ENCODE measurements around the gene ZNF668. TPM values are rescaled to one million over a fixed set of nuclear protein-coding genes. Genes with fewer than 3 reads are reported as not detected.

The ZNF668 gene
- total and polyA plus RNA-seq, 2 of the 8 experiments (the other 6 are each of a cell fraction or from before 2014, with no cell fraction given), result 14.0 to 14.3 TPM

- ChIA-PET POLR2A (ENCODE audit: partially characterized antibody) (no interaction called here), CTCF (ENCODE audit: partially characterized antibody) (interaction anchor here (3.8 kb wide), 1 partner anchor 43 kb away, joined by 18 read pairs; the partner anchor contains the start of gene HSD3B7)
- H3K79me1 ChIP-seq (ENCODE audit: low read depth, low read length), result no peaks in the 10 kb centered on the region
- H2BK12ac ChIP-seq (ENCODE audit: low read depth, low read length), result no peak overlapping the region
- TF ChIP-seq EP300 (IDR thresholded peaks at IDR 0.05; ENCODE audit: borderline replicate concordance in 1 of 2, low read depth in 2 of 2, low read length in 2 of 2), result no peak
- no peaks in the 10 kb centered on the region for H3K27me3 ChIP-seq (replicated peaks in 1 of 4; ENCODE audit: control insufficient read depth in 3 of 4, extremely low read depth in 1 of 4, insufficient read depth in 3 of 4, low read length in 3 of 4)
- no peak overlapping the region for H3K27ac ChIP-seq (ENCODE audit: low read depth, low read length)
- no peaks in the 10 kb centered on the region for H3K36me3 ChIP-seq (ENCODE audit: control insufficient read depth in 2 of 4, insufficient read depth in 4 of 4, low read length in 3 of 4)
- no peak overlapping the region for H4K8ac ChIP-seq (ENCODE audit: extremely low read depth, insufficient read depth, low read length)
- peaks cover 0 to 4% (median 2%) of the 10 kb centered on the region in 4 experiments; a peak in 4 of 7 replicates for H3K4me1 ChIP-seq (replicated peaks in 1 of 4; ENCODE audit: control insufficient read depth in 3 of 4, insufficient read depth in 4 of 4, low read length in 3 of 4)
- no peaks in the 10 kb centered on the region for H3K9me3 ChIP-seq (ENCODE audit: insufficient read depth in 2 of 2, low read depth in 1 of 2, low read length in 1 of 2)
- no peak overlapping the region for H2BK5ac ChIP-seq (ENCODE audit: low read depth, low read length)
- H3K14ac ChIP-seq (ENCODE audit: insufficient read length), result no peak overlapping the region
- H4K5ac ChIP-seq (ENCODE audit: insufficient read length, low read depth, low read length), result no peak overlapping the region
- H3K56ac ChIP-seq (replicated peaks; ENCODE audit: insufficient read length, low read depth, low read length), result no peak overlapping the region
- H2AFZ ChIP-seq (ENCODE audit: low read length), result no peak overlapping the region
- H3K23me2 ChIP-seq (ENCODE audit: low read depth, low read length), result peaks cover 12% of the 10 kb centered on the region; the same call in 1 of the 2 replicates
- no peak overlapping the region for H2BK120ac ChIP-seq (replicated peaks; ENCODE audit: low read depth, low read length)
- H3K4ac ChIP-seq (replicated peaks; ENCODE audit: insufficient read length, low read depth, low read length), result no peak overlapping the region
- no peak overlapping the region for H3K9ac ChIP-seq (replicated peaks in 1 of 4; ENCODE audit: extremely low read depth in 1 of 4, low read depth in 3 of 4, low read length in 3 of 4)
- no peak overlapping the region for H3K4me2 ChIP-seq (ENCODE audit: insufficient read depth in 1 of 2, low read depth in 2 of 2, low read length in 2 of 2)
- no peak overlapping the region for H3K4me3 ChIP-seq (ENCODE audit: extremely low read depth in 1 of 4, insufficient read depth in 2 of 4, low read depth in 3 of 4, low read length in 4 of 4)
- H3K23ac ChIP-seq (ENCODE audit: insufficient read length), result no peak overlapping the region
- no peak overlapping the region for H4K91ac ChIP-seq (replicated peaks; ENCODE audit: insufficient read length, low read length)
- no peaks in the 10 kb centered on the region for H3K79me2 ChIP-seq (ENCODE audit: control insufficient read depth in 1 of 2, insufficient read depth in 2 of 2, low read length in 2 of 2)
- H3K18ac ChIP-seq (ENCODE audit: extremely low read depth, low read length), result no peak overlapping the region
- FAIRE-seq, result no peak
- DNase-seq (ENCODE audit: low read depth in 1 of 2, low spot score in 2 of 2), result no peak
- no peak overlapping the region for H2BK20ac ChIP-seq (ENCODE audit: low read length)
- WGBS, 2 experiments (ENCODE audit: extremely low coverage in 1 of 2, insufficient coverage in 1 of 2, insufficient read length in 1 of 2, insufficient replicate concordance in 2 of 2, low coverage in 1 of 2, low lambda C conversion rate in 2 of 2, missing lambda C conversion rate in 1 of 2), result 87 to 100% methylated on average over 1 to 5 of the region's 5 CpGs
- no peak overlapping the region for H2BK15ac ChIP-seq (ENCODE audit: low read length)
- H2AK5ac ChIP-seq (ENCODE audit: low read depth, low read length), result no peak overlapping the region
- peaks cover 0 to under 1% of the 10 kb centered on the region in 2 experiments for H4K20me1 ChIP-seq (replicated peaks in 1 of 2; ENCODE audit: control insufficient read depth in 1 of 2, insufficient read depth in 2 of 2, low read length in 2 of 2)
Observed at GRCh38 chr16:31029272-31029671, 44.8 kb downstream of the ZNF668 start.
